Body of pancreas (tissue), 4 donors: Measurements from ENCODE around the gene GLIS1.

Experiments
- CTCF ChIP-seq, 7 experiments: fragments of 450-650 bp in 4 of 7; fragments of 200-600 bp in 3 of 7; sonication (generic) in 3 of 7; IDR thresholded peaks; one replicate each; pipeline ENCODE4 v1.5.1; 2016 to 2019; ENCODE audit warnings: antibody characterized with exemption in 7 of 7
- POLR2A ChIP-seq, 3 donors: fragments of 450-650 bp; IDR thresholded peaks; one replicate each; pipeline ENCODE4 v1.6.1; 2016; ENCODE audit warnings: antibody characterized with exemption in 3 of 3, mild to moderate bottlenecking in 2 of 3

- TF ChIP-seq CTCF (IDR thresholded peaks at IDR 0.05) (no peak), POLR2A (IDR thresholded peaks at IDR 0.05) (no peak)
These were observed 75.2 kb downstream of the GLIS1 start for GRCh38 chr1:53663529-53664300.
